OCI-LY7 (cell line): ENCODE measurements around the gene CNOT9. TPM values are rescaled to one million over a fixed set of nuclear protein-coding genes. Genes with fewer than 3 reads are reported as not detected.

ENCODE experiments used
- BruUV-seq: library from RNA; stranded (reverse); fragments of 400-500 nt; replicated peaks from 2 replicates; lab custom pipeline; 2021; lab: Mats Ljungman, UMichigan
- CTCF ChIA-PET: fragments of 300-600 bp; sonication (Branson Sonifier 250); formaldehyde crosslinking; loops from one replicate; lab custom pipeline; 2022; ENCODE audit warnings: antibody characterized with exemption; ENCODE audit not compliant: unreplicated experiment; lab: Charles Lee
- POLR2A ChIA-PET: fragments of 300-600 bp; sonication (Branson Sonifier 250); formaldehyde crosslinking; loops from one replicate; lab custom pipeline; 2022; ENCODE audit warnings: antibody characterized with exemption; lab: Charles Lee
- DNase-seq: peaks from one replicate; pipeline ENCODE4 v3.0.0-alpha.2; 2015; ENCODE audit warnings: low spot score
- H2AFZ ChIP-seq: fragments of 200-600 bp; sonication (generic), shearing (Covaris generic); 2 replicates; pipeline ENCODE4 v1.6.1; 2014; ENCODE audit warnings: mild to moderate bottlenecking, antibody characterized with exemption, low read length, moderate library complexity
- H3K27ac ChIP-seq: fragments of 200-600 bp; sonication (generic); 2 replicates; pipeline ENCODE4 v1.5.1; 2014; ENCODE audit warnings: mixed run types, low read depth, mild to moderate bottlenecking, moderate library complexity, low read length, inconsistent platforms; ENCODE audit not compliant: poor library complexity, severe bottlenecking
- H3K36me3 ChIP-seq: fragments of 200-600 bp; sonication (generic); 2 replicates; pipeline ENCODE4 v1.6.1; 2014; ENCODE audit warnings: mild to moderate bottlenecking, antibody characterized with exemption, low read length, moderate library complexity, mixed read lengths; ENCODE audit not compliant: insufficient read depth
- H3K4me1 ChIP-seq: fragments of 200-600 bp; sonication (generic); 2 replicates; pipeline ENCODE4 v1.5.1; 2014; ENCODE audit warnings: mild to moderate bottlenecking, low read length; ENCODE audit not compliant: insufficient read depth, poor library complexity, severe bottlenecking
- H3K4me2 ChIP-seq: fragments of 200-600 bp; sonication (generic); 2 replicates; pipeline ENCODE4 v1.6.1; 2014; ENCODE audit warnings: mild to moderate bottlenecking, low read length
- H3K4me3 ChIP-seq: fragments of 200-600 bp; sonication (generic); 2 replicates; pipeline ENCODE4 v1.5.1; 2014; ENCODE audit warnings: mild to moderate bottlenecking, low read depth, low read length; ENCODE audit not compliant: poor library complexity, severe bottlenecking
- H3K79me2 ChIP-seq: fragments of 200-600 bp; sonication (generic); 2 replicates; pipeline ENCODE4 v1.6.1; 2016; ENCODE audit warnings: low read depth, mild to moderate bottlenecking, low read length, moderate library complexity, mixed read lengths; ENCODE audit not compliant: insufficient read depth
- H3K9me2 ChIP-seq: fragments of 200-600 bp; sonication (generic); 2 replicates; pipeline ENCODE4 v1.6.1; 2016; ENCODE audit warnings: mild to moderate bottlenecking, low read length, mixed read lengths; ENCODE audit not compliant: insufficient read depth
- H3K9me3 ChIP-seq: fragments of 200-600 bp; sonication (generic); 2 replicates; pipeline ENCODE4 v1.6.1; 2014; ENCODE audit warnings: mild to moderate bottlenecking, mixed run types, low read length, mixed read lengths
- H4K20me1 ChIP-seq: fragments of 200-600 bp; sonication (generic); 2 replicates; pipeline ENCODE4 v1.6.1; 2014; ENCODE audit warnings: mild to moderate bottlenecking, antibody characterized with exemption, low read length, moderate library complexity, mixed read lengths; ENCODE audit not compliant: insufficient read depth
- EZH2phosphoT487 ChIP-seq: fragments of 200-600 bp; sonication (generic); IDR thresholded peaks from 2 replicates; pipeline ENCODE4 v1.6.1; 2018; ENCODE audit warnings: low read depth, borderline replicate concordance, mild to moderate bottlenecking, mixed run types, antibody characterized with exemption, low read length, moderate library complexity, mixed read lengths
- intact Hi-C: fragments of 100-400 bp; cut with micrococcal nuclease; formaldehyde crosslinking; loops from one replicate; pipeline ENCODE4 v1.10.0; 2022; ENCODE audit not compliant: unreplicated experiment
- total RNA-seq, 2 experiments: library from RNA; depleted of rRNA in 1 of 2; stranded (reverse); fragments of >200 nt in 1 of 2; shearing (Covaris generic) in 1 of 2; gene quantifications; 2 replicates each; pipeline ENCODE4 v1.2.3, GENCODE V29; 2014 to 2022
- TF ChIP-seq, protein P1 (sequence below): fragments of 200-600 bp; sonication (generic); conservative IDR thresholded peaks from 2 replicates; pipeline ENCODE4 v1.5.1; 2014; ENCODE audit warnings: mild to moderate bottlenecking, antibody characterized with exemption, low read length, moderate library complexity, mixed read lengths

Gene CNOT9
- total RNA-seq, 2 experiments from 2014 or later, result 71.6 to 94.2 TPM

DNA sequence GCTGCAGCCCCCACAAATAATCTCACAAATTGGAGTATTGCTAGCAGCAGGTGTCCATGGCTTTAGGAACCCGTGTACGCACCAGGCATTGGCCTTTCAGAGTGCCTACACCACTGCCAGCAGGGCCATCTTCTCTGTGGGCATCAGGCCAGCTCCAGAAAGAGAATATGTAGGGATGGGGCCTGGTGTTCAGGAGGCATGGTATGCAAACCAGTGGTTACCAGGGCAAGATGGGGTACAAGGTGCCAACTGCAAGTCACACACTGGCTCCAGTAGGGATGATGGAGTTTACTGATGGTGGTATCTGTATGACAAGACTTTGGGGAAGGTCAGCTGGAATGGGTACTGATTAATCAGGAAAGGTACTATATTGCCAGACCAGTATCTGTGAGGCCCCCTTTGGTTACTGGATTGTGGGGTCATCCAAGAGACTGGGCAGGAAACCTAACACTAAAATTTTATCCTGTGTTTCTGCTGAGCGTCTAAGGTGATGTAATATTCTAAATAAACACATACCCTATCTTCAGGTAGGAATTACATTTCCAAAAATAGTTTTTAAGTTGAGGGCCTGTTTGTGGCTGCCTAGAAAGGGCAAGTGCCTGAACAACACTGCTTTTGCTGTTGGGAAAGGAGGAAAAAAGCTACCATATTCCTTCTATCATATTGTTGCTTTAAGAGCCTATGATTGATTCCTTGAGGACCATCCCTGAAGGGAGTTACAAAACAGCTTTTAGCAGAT is 9.0 kb downstream of the CNOT9 start:
- H3K4me2 ChIP-seq, result no peak overlapping the region
- BruUV-seq, result no TSS peak
- peaks cover 93% of the 10 kb centered on the region for H3K36me3 ChIP-seq
- no peak for DNase-seq
- no peaks in the 10 kb centered on the region for H3K9me2 ChIP-seq
- no peak overlapping the region for H3K27ac ChIP-seq
- intact Hi-C loops, result no loop called here
- no peak overlapping the region for H2AFZ ChIP-seq
- POLR2A ChIA-PET, result interaction anchor here (0.7 to 2.0 kb wide), 7 partner anchors 9 to 82 kb away, joined by 3 to 7 read pairs (median 5); partner anchors contain the start of genes BCS1L and ZNF142
- TF ChIP-seq EZH2phosphoT487, result no peak
- TF ChIP-seq, protein P1, sequence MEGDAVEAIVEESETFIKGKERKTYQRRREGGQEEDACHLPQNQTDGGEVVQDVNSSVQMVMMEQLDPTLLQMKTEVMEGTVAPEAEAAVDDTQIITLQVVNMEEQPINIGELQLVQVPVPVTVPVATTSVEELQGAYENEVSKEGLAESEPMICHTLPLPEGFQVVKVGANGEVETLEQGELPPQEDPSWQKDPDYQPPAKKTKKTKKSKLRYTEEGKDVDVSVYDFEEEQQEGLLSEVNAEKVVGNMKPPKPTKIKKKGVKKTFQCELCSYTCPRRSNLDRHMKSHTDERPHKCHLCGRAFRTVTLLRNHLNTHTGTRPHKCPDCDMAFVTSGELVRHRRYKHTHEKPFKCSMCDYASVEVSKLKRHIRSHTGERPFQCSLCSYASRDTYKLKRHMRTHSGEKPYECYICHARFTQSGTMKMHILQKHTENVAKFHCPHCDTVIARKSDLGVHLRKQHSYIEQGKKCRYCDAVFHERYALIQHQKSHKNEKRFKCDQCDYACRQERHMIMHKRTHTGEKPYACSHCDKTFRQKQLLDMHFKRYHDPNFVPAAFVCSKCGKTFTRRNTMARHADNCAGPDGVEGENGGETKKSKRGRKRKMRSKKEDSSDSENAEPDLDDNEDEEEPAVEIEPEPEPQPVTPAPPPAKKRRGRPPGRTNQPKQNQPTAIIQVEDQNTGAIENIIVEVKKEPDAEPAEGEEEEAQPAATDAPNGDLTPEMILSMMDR, result no peak
- CTCF ChIA-PET, result interaction anchor here (0.7 kb wide), 1 partner anchor 24 kb away, joined by 3 read pairs; no protein-coding TSS in a partner anchor
- no peak overlapping the region for H3K4me3 ChIP-seq
- H3K79me2 ChIP-seq, result peaks cover 85% of the 10 kb centered on the region
- no peaks in the 10 kb centered on the region for H3K4me1 ChIP-seq
- peaks cover 19% of the 10 kb centered on the region for H4K20me1 ChIP-seq
- H3K9me3 ChIP-seq, result no peaks in the 10 kb centered on the region

DNA sequence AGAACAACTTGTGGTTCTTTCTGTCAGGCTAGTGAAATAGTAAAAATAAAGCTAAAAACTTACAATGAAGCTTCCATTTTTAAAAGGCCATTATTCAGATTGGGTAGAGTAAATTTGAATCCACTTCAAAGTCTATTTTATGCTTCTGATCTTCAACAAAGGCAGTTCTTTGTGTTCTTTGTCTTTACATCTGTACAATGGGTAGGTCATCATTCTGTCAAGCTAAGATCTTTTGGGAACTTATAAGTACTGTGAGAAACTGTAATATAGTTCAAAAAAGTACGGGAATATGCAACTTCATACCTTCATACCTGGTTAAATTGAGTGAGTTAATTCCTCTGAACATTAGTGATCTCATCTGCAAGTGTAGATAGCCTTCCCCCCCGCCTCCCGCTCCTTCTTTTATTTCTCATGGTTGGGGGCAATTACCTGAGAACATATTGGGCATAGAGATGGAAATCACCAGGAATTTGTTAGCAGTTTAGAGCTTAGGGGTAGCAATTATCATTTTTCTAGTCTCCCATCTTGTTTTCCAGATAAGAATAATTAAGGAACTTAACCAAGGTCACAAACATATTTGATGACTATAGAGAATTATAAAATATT is 9.7 kb downstream of the CNOT9 start:
- Histone ChIP-seq H3K4me3 (no peak overlapping the region), H3K9me3 (no peaks in the 10 kb centered on the region), H3K4me2 (no peak overlapping the region), H3K9me2 (no peaks in the 10 kb centered on the region), H2AFZ (no peak overlapping the region), H4K20me1 (peaks cover 19% of the 10 kb centered on the region), H3K79me2 (peaks cover 79% of the 10 kb centered on the region), H3K4me1 (no peaks in the 10 kb centered on the region), H3K27ac (no peak overlapping the region), H3K36me3 (peaks cover 93% of the 10 kb centered on the region)
- CTCF ChIA-PET, result no interaction called here
- DNase-seq, result no peak
- no TSS peak for BruUV-seq
- POLR2A ChIA-PET, result interaction anchor here (0.6 to 2.0 kb wide), 7 partner anchors 8 to 810 kb away, joined by 3 to 7 read pairs (median 3); partner anchors contain the start of genes BCS1L, DNPEP and ZNF142
- no peak for TF ChIP-seq EZH2phosphoT487
- TF ChIP-seq, protein P1, result no peak
- intact Hi-C loops, result no loop called here
